OCI-LY7 (cell line): ENCODE results near the gene TPM4. TPM values are rescaled to one million over a fixed set of nuclear protein-coding genes. Genes with fewer than 3 reads are reported as not detected.
"Not testable (repeated sequence)": the region's sequence is repeated elsewhere in the genome, so short reads cannot be mapped to it uniquely, and the experiment has no call there.

Experiments used
- BruUV-seq: library from RNA; stranded (reverse); fragments of 400-500 nt; replicated peaks from 2 replicates; lab custom pipeline; 2021; lab: Mats Ljungman, UMichigan
- CTCF ChIA-PET: fragments of 300-600 bp; sonication (Branson Sonifier 250); formaldehyde crosslinking; loops from one replicate; lab custom pipeline; 2022; ENCODE audit warnings: antibody characterized with exemption; ENCODE audit not compliant: unreplicated experiment; lab: Charles Lee
- POLR2A ChIA-PET: fragments of 300-600 bp; sonication (Branson Sonifier 250); formaldehyde crosslinking; loops from one replicate; lab custom pipeline; 2022; ENCODE audit warnings: antibody characterized with exemption; lab: Charles Lee
- DNase-seq: peaks from one replicate; pipeline ENCODE4 v3.0.0-alpha.2; 2015; ENCODE audit warnings: low spot score
- H2AFZ ChIP-seq: fragments of 200-600 bp; sonication (generic), shearing (Covaris generic); 2 replicates; pipeline ENCODE4 v1.6.1; 2014; ENCODE audit warnings: mild to moderate bottlenecking, antibody characterized with exemption, low read length, moderate library complexity
- H3K27ac ChIP-seq: fragments of 200-600 bp; sonication (generic); 2 replicates; pipeline ENCODE4 v1.5.1; 2014; ENCODE audit warnings: mixed run types, low read depth, mild to moderate bottlenecking, moderate library complexity, low read length, inconsistent platforms; ENCODE audit not compliant: poor library complexity, severe bottlenecking
- H3K36me3 ChIP-seq: fragments of 200-600 bp; sonication (generic); 2 replicates; pipeline ENCODE4 v1.6.1; 2014; ENCODE audit warnings: mild to moderate bottlenecking, antibody characterized with exemption, low read length, moderate library complexity, mixed read lengths; ENCODE audit not compliant: insufficient read depth
- H3K4me1 ChIP-seq: fragments of 200-600 bp; sonication (generic); 2 replicates; pipeline ENCODE4 v1.5.1; 2014; ENCODE audit warnings: mild to moderate bottlenecking, low read length; ENCODE audit not compliant: insufficient read depth, poor library complexity, severe bottlenecking
- H3K4me2 ChIP-seq: fragments of 200-600 bp; sonication (generic); 2 replicates; pipeline ENCODE4 v1.6.1; 2014; ENCODE audit warnings: mild to moderate bottlenecking, low read length
- H3K4me3 ChIP-seq: fragments of 200-600 bp; sonication (generic); 2 replicates; pipeline ENCODE4 v1.5.1; 2014; ENCODE audit warnings: mild to moderate bottlenecking, low read depth, low read length; ENCODE audit not compliant: poor library complexity, severe bottlenecking
- H3K79me2 ChIP-seq: fragments of 200-600 bp; sonication (generic); 2 replicates; pipeline ENCODE4 v1.6.1; 2016; ENCODE audit warnings: low read depth, mild to moderate bottlenecking, low read length, moderate library complexity, mixed read lengths; ENCODE audit not compliant: insufficient read depth
- H3K9me2 ChIP-seq: fragments of 200-600 bp; sonication (generic); 2 replicates; pipeline ENCODE4 v1.6.1; 2016; ENCODE audit warnings: mild to moderate bottlenecking, low read length, mixed read lengths; ENCODE audit not compliant: insufficient read depth
- H3K9me3 ChIP-seq: fragments of 200-600 bp; sonication (generic); 2 replicates; pipeline ENCODE4 v1.6.1; 2014; ENCODE audit warnings: mild to moderate bottlenecking, mixed run types, low read length, mixed read lengths
- H4K20me1 ChIP-seq: fragments of 200-600 bp; sonication (generic); 2 replicates; pipeline ENCODE4 v1.6.1; 2014; ENCODE audit warnings: mild to moderate bottlenecking, antibody characterized with exemption, low read length, moderate library complexity, mixed read lengths; ENCODE audit not compliant: insufficient read depth
- CTCF ChIP-seq: fragments of 200-600 bp; sonication (generic); conservative IDR thresholded peaks from 2 replicates; pipeline ENCODE4 v1.5.1; 2014; ENCODE audit warnings: mild to moderate bottlenecking, antibody characterized with exemption, low read length, moderate library complexity, mixed read lengths
- EZH2phosphoT487 ChIP-seq: fragments of 200-600 bp; sonication (generic); IDR thresholded peaks from 2 replicates; pipeline ENCODE4 v1.6.1; 2018; ENCODE audit warnings: low read depth, borderline replicate concordance, mild to moderate bottlenecking, mixed run types, antibody characterized with exemption, low read length, moderate library complexity, mixed read lengths
- intact Hi-C: fragments of 100-400 bp; cut with micrococcal nuclease; formaldehyde crosslinking; loops from one replicate; pipeline ENCODE4 v1.10.0; 2022; ENCODE audit not compliant: unreplicated experiment
- total RNA-seq, 2 experiments: library from RNA; depleted of rRNA in 1 of 2; stranded (reverse); fragments of >200 nt in 1 of 2; shearing (Covaris generic) in 1 of 2; gene quantifications; 2 replicates each; pipeline ENCODE4 v1.2.3, GENCODE V29; 2014 to 2022

TPM4 gene
- total RNA-seq, 2 experiments from 2014 or later = 98.1 to 111 TPM

DNA sequence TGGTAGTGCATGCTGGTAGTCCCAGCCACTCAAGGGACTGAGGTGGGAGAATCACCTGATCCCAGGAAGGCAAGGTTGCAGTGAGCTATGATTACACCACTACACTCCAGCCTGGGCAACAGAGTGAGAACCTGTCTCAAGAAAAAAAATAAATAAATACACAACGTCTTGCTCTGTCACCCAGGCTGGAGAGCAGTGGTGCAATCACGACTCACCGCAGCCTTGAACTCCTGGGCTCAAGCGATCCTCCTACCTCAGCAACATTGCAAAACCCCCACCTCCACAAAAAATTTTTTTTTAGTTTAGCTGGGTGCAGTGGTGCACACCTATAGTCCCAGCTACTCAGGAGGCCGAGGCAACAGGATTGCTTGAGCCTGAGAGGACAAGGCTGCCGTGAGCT, 8.8 kb downstream of the TPM4 start:
- TF ChIP-seq CTCF = no peak
- no peak for TF ChIP-seq EZH2phosphoT487
- Histone ChIP-seq H2AFZ (no peak overlapping the region), H3K4me3 (no peak overlapping the region), H3K4me2 (no peak overlapping the region), H3K9me3 (no peaks in the 10 kb centered on the region), H3K27ac (no peak overlapping the region), H3K4me1 (peaks cover 19% of the 10 kb centered on the region), H3K9me2 (no peaks in the 10 kb centered on the region), H3K79me2 (peaks cover 12% of the 10 kb centered on the region), H4K20me1 (0 out of 2 replicates have a peak, but pooled peaks cover 6% of the 10 kb centered on the region), H3K36me3 (peaks cover 99% of the 10 kb centered on the region)
- no peak for DNase-seq
- no TSS peak for BruUV-seq
- intact Hi-C loops = no loop called here
- ChIA-PET CTCF (no interaction called here), POLR2A (interaction anchor here (0.6 kb wide), 1 partner anchor 63 kb away, joined by 3 read pairs; no protein-coding TSS in a partner anchor)

- H3K9me3 ChIP-seq, DNase-seq, CTCF ChIA-PET, intact Hi-C loops, H3K27ac ChIP-seq, H3K79me2 ChIP-seq, H2AFZ ChIP-seq, POLR2A ChIA-PET, H3K9me2 ChIP-seq, H4K20me1 ChIP-seq, H3K4me3 ChIP-seq, BruUV-seq, H3K4me2 ChIP-seq: not testable (repeated sequence)
- H3K4me1 ChIP-seq = peaks cover 14% of the 10 kb centered on the region
- peaks cover 99% of the 10 kb centered on the region for H3K36me3 ChIP-seq
Measured at GRCh38 chr19:16087404-16087803, 11.1 kb downstream of the TPM4 start.

DNA sequence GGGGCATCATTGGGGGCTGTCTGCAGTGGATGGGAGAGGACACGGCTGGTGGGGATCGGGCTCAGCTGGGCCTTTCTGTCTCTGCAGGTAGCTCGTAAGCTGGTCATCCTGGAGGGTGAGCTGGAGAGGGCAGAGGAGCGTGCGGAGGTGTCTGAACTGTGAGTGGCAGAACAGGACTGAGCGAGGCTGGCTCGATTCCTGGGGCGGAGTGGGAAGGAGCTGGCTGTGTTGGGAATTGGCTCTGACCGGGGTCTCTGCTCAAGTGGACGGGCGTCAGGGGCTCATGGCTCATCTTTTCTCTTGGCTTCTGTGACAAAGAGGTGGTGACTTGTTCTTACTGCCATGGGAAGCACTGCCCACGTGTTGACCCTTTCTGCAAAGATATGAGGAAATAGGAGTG, 11.6 kb downstream of the TPM4 start:
- TF ChIP-seq EZH2phosphoT487 (no peak), CTCF (no peak)
- DNase-seq = no peak
- H3K4me3 ChIP-seq = no peak overlapping the region
- peaks cover 14% of the 10 kb centered on the region for H3K4me1 ChIP-seq
- BruUV-seq = no TSS peak
- H2AFZ ChIP-seq = no peak overlapping the region
- H3K9me2 ChIP-seq = no peaks in the 10 kb centered on the region
- no peaks in the 10 kb centered on the region for H3K79me2 ChIP-seq
- CTCF ChIA-PET = no interaction called here
- H3K9me3 ChIP-seq = no peaks in the 10 kb centered on the region
- intact Hi-C loops = no loop called here
- peaks cover 99% of the 10 kb centered on the region for H3K36me3 ChIP-seq
- no peak overlapping the region for H3K4me2 ChIP-seq
- POLR2A ChIA-PET = no interaction called here
- H3K27ac ChIP-seq = no peak overlapping the region
- no peaks in the 10 kb centered on the region for H4K20me1 ChIP-seq
